Activated CD4-positive, alpha-beta T cell treated with anti-CD3 and anti-CD28 coated beads, Interleukin-2, amount 10 ng/mL, durations not matched to agents 24 days and 14 days (primary cell): ENCODE results near the gene TXNRD1. TPM values are rescaled to one million over a fixed set of nuclear protein-coding genes. Genes with fewer than 3 reads are reported as not detected.
A peak's percentile ranks its signal among the peaks of the same experiment; 100 is the strongest.

ENCODE experiments used
- DNase-seq: peaks from one replicate; pipeline ENCODE4 v3.0.0; 2022
- H3K27ac Mint-ChIP-seq: one replicate; pipeline ENCODE4 v1.8.0; 2022; ENCODE audit warnings: mild to moderate bottlenecking, mixed read lengths
- H3K27me3 Mint-ChIP-seq: one replicate; pipeline ENCODE4 v1.8.0; 2022; ENCODE audit warnings: mixed read lengths
- H3K36me3 Mint-ChIP-seq: one replicate; pipeline ENCODE4 v1.8.0; 2022; ENCODE audit warnings: low read depth, mild to moderate bottlenecking, mixed read lengths
- H3K4me1 Mint-ChIP-seq: one replicate; pipeline ENCODE4 v1.8.0; 2021; ENCODE audit warnings: mixed read lengths
- H3K4me3 Mint-ChIP-seq: one replicate; pipeline ENCODE4 v1.8.0; 2022; ENCODE audit warnings: mild to moderate bottlenecking, moderate library complexity, mixed read lengths
- H3K9me3 Mint-ChIP-seq: one replicate; pipeline ENCODE4 v1.8.0; 2021; ENCODE audit warnings: mixed read lengths
- intact Hi-C: fragments of 100-400 bp; cut with micrococcal nuclease; formaldehyde crosslinking; loops from one replicate; pipeline ENCODE4 v1.15.1; 2023
- total RNA-seq: library from RNA; stranded (reverse); gene quantifications from 2 replicates; pipeline ENCODE4 v1.2.3, GENCODE V29; 2022

The TXNRD1 gene
- total RNA-seq, 1 donor from 2014 or later: 99.7 TPM

GRCh38 chr12:104299842-104300481, 84.4 kb downstream of the TXNRD1 start:
- no peak overlapping the region for H3K27ac Mint-ChIP-seq
- no peak for DNase-seq
- no peaks in the 10 kb centered on the region for H3K9me3 Mint-ChIP-seq
- H3K4me3 Mint-ChIP-seq: no peak overlapping the region
- peaks cover 53% of the 10 kb centered on the region for H3K4me1 Mint-ChIP-seq
- intact Hi-C loops: loop anchor here (5.0 kb wide), 2 partner anchors 163 to 343 kb away; partner anchors contain the start of gene NFYB
- H3K27me3 Mint-ChIP-seq: no peaks in the 10 kb centered on the region
- H3K36me3 Mint-ChIP-seq: peaks cover 46% of the 10 kb centered on the region

- Mint-ChIP-seq H3K4me3 (peak within 1 kb of the TSS; percentile 94), H3K4me1 (peaks cover 57% of the 10 kb centered on the region), H3K36me3 (peaks cover 37% of the 10 kb centered on the region), H3K27ac (peak within 1 kb of the TSS; percentile 98), H3K9me3 (no peaks in the 10 kb centered on the region), H3K27me3 (no peaks in the 10 kb centered on the region)
- intact Hi-C loops: loop anchor here (1.0 to 5.0 kb wide), 4 partner anchors 15 to 346 kb away; partner anchors contain the start of genes NFYB and TXNRD1
- peak; percentile 98 for DNase-seq
Measured at GRCh38 chr12:104303538-104304151, 88.1 kb downstream of the TXNRD1 start, which contains the start of gene EID3. Gene EID3 (plus strand): TSS chr12:104303739. CDS start chr12:104303935, 196 bp downstream.

GRCh38 chr12:104304261-104305009, 88.9 kb downstream of the TXNRD1 start:
- intact Hi-C loops: loop anchor here (5.0 kb wide), 2 partner anchors 167 to 347 kb away; partner anchors contain the start of gene NFYB
- H3K4me3 Mint-ChIP-seq: peak overlapping the region; percentile 94
- no peaks in the 10 kb centered on the region for H3K9me3 Mint-ChIP-seq
- H3K4me1 Mint-ChIP-seq: peaks cover 60% of the 10 kb centered on the region
- H3K27me3 Mint-ChIP-seq: no peaks in the 10 kb centered on the region
- DNase-seq: no peak
- peak overlapping the region; percentile 98 for H3K27ac Mint-ChIP-seq
- H3K36me3 Mint-ChIP-seq: peaks cover 37% of the 10 kb centered on the region

- peak overlapping the region; percentile 94 for H3K4me3 Mint-ChIP-seq
Measured at GRCh38 chr12:104305349-104305748, 89.8 kb downstream of the TXNRD1 start.

GRCh38 chr12:104306376-104306775, 90.8 kb downstream of the TXNRD1 start:
- no peak overlapping the region for H3K4me3 Mint-ChIP-seq
- H3K27me3 Mint-ChIP-seq: no peaks in the 10 kb centered on the region
- no peaks in the 10 kb centered on the region for H3K9me3 Mint-ChIP-seq
- H3K4me1 Mint-ChIP-seq: peaks cover 51% of the 10 kb centered on the region
- peaks cover 34% of the 10 kb centered on the region for H3K36me3 Mint-ChIP-seq
- DNase-seq: no peak
- no peak overlapping the region for H3K27ac Mint-ChIP-seq
- intact Hi-C loops: no loop called here

More at GRCh38 chr12:104305349-104305748, 89.8 kb downstream of the TXNRD1 start:
- Mint-ChIP-seq H3K27ac (peak overlapping the region; percentile 47), H3K27me3 (no peaks in the 10 kb centered on the region), H3K36me3 (peaks cover 34% of the 10 kb centered on the region), H3K9me3 (no peaks in the 10 kb centered on the region), H3K4me1 (peaks cover 57% of the 10 kb centered on the region)
- intact Hi-C loops: no loop called here
- DNase-seq: no peak

GRCh38 chr12:104306943-104307654, 91.5 kb downstream of the TXNRD1 start:
- intact Hi-C loops: no loop called here
- peaks cover 47% of the 10 kb centered on the region for H3K4me1 Mint-ChIP-seq
- DNase-seq: peak; percentile 24
- no peaks in the 10 kb centered on the region for H3K9me3 Mint-ChIP-seq
- no peaks in the 10 kb centered on the region for H3K27me3 Mint-ChIP-seq
- H3K27ac Mint-ChIP-seq: no peak overlapping the region
- peaks cover 38% of the 10 kb centered on the region for H3K36me3 Mint-ChIP-seq
- no peak overlapping the region for H3K4me3 Mint-ChIP-seq

GRCh38 chr12:104307655-104308000, 92.0 kb downstream of the TXNRD1 start:
- no peak overlapping the region for H3K27ac Mint-ChIP-seq
- H3K36me3 Mint-ChIP-seq: peaks cover 38% of the 10 kb centered on the region
- DNase-seq: peak; percentile 42
- no peaks in the 10 kb centered on the region for H3K9me3 Mint-ChIP-seq
- H3K4me3 Mint-ChIP-seq: no peak overlapping the region
- H3K27me3 Mint-ChIP-seq: no peaks in the 10 kb centered on the region
- intact Hi-C loops: no loop called here
- H3K4me1 Mint-ChIP-seq: peaks cover 46% of the 10 kb centered on the region

GRCh38 chr12:104309446-104309993, 93.9 kb downstream of the TXNRD1 start:
- peaks cover 33% of the 10 kb centered on the region for H3K4me1 Mint-ChIP-seq
- no peak overlapping the region for H3K4me3 Mint-ChIP-seq
- H3K27ac Mint-ChIP-seq: no peak overlapping the region
- H3K9me3 Mint-ChIP-seq: no peaks in the 10 kb centered on the region
- peaks cover 42% of the 10 kb centered on the region for H3K36me3 Mint-ChIP-seq
- intact Hi-C loops: no loop called here
- H3K27me3 Mint-ChIP-seq: no peaks in the 10 kb centered on the region
- no peak for DNase-seq

GRCh38 chr12:104310751-104311633, 95.4 kb downstream of the TXNRD1 start:
- peaks cover 27% of the 10 kb centered on the region for H3K4me1 Mint-ChIP-seq
- DNase-seq: no peak

GRCh38 chr12:104312202-104312601, 96.6 kb downstream of the TXNRD1 start:
- no peak for DNase-seq
- H3K9me3 Mint-ChIP-seq: no peaks in the 10 kb centered on the region
- intact Hi-C loops: no loop called here
- no peaks in the 10 kb centered on the region for H3K27me3 Mint-ChIP-seq
- no peak overlapping the region for H3K4me3 Mint-ChIP-seq
- peaks cover 22% of the 10 kb centered on the region for H3K4me1 Mint-ChIP-seq
- peaks cover 48% of the 10 kb centered on the region for H3K36me3 Mint-ChIP-seq
- no peak overlapping the region for H3K27ac Mint-ChIP-seq

More at GRCh38 chr12:104310751-104311633, 95.4 kb downstream of the TXNRD1 start:
- no peaks in the 10 kb centered on the region for H3K27me3 Mint-ChIP-seq
- H3K9me3 Mint-ChIP-seq: no peaks in the 10 kb centered on the region
- no peak overlapping the region for H3K4me3 Mint-ChIP-seq
- no peak overlapping the region for H3K27ac Mint-ChIP-seq
- intact Hi-C loops: no loop called here
- peaks cover 42% of the 10 kb centered on the region for H3K36me3 Mint-ChIP-seq

- intact Hi-C loops: no loop called here
- Mint-ChIP-seq H3K27ac (no peak overlapping the region), H3K9me3 (no peaks in the 10 kb centered on the region), H3K4me1 (peaks cover 19% of the 10 kb centered on the region), H3K36me3 (peaks cover 51% of the 10 kb centered on the region), H3K27me3 (no peaks in the 10 kb centered on the region), H3K4me3 (no peak overlapping the region)
- DNase-seq: no peak
Measured at GRCh38 chr12:104312654-104313053, 97.1 kb downstream of the TXNRD1 start.

- Mint-ChIP-seq H3K36me3 (peaks cover 54% of the 10 kb centered on the region), H3K27ac (peak overlapping the region; percentile 59), H3K4me1 (peaks cover 17% of the 10 kb centered on the region), H3K9me3 (no peaks in the 10 kb centered on the region), H3K27me3 (no peaks in the 10 kb centered on the region), H3K4me3 (no peak overlapping the region)
- peak; percentile 34 for DNase-seq
- intact Hi-C loops: no loop called here
Measured at GRCh38 chr12:104313568-104314241, 98.1 kb downstream of the TXNRD1 start.
